D721Med (cell line): ENCODE data around the gene PCSK5.
"Not testable (repeated sequence)": the region's sequence is repeated elsewhere in the genome, so short reads cannot be mapped to it uniquely, and the experiment has no call there.

ENCODE experiments used
- DNase-seq: peaks from one replicate; pipeline ENCODE4 v3.0.0; 2011; ENCODE audit warnings: low spot score; ENCODE audit not compliant: insufficient read length
- FAIRE-seq: peaks from 2 replicates; lab custom pipeline; 2011; peaks lifted over from hg19 to GRCh38; lab: Jason Lieb, UNC
- CTCF ChIP-seq: IDR thresholded peaks from 2 replicates; pipeline ENCODE4 v1.5.1; 2012; ENCODE audit warnings: mild to moderate bottlenecking, control low read depth; ENCODE audit not compliant: insufficient read depth; ENCODE audit errors: missing control alignments

PCSK5 gene

GRCh38 chr9:76321195-76321828 lies 430.8 kb downstream of the PCSK5 start:
- no peak for TF ChIP-seq CTCF
- FAIRE-seq (no peak), DNase-seq (no peak)

GRCh38 chr9:76322810-76323209 lies 432.3 kb downstream of the PCSK5 start:
- DNase-seq (no peak), FAIRE-seq (no peak)
- no peak for TF ChIP-seq CTCF

- TF ChIP-seq CTCF: no peak
- no peak for DNase-seq
- FAIRE-seq: no peak
Measured at GRCh38 chr9:76323490-76323889, 433.0 kb downstream of the PCSK5 start.

DNA sequence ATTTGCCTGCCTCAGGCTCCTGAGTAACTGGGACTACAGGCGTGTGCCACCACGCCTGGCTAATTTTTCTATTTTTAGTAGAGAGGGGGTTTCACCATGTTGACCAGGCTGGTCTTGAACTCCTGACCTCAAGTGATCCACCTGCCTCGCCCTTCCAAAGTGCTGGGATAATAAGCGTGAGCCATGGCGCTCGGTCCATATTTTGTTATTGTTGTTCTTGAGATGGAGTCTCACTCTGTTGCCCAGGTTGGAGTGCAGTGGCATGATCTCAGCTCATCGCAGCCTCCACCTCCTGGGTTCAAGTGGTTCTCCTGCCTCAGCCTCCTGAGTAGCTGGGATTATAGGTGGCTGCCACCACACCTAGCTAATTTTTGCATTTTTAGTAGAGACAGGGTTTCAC lies 433.6 kb downstream of the PCSK5 start:
- not testable (repeated sequence) for DNase-seq, FAIRE-seq

DNA sequence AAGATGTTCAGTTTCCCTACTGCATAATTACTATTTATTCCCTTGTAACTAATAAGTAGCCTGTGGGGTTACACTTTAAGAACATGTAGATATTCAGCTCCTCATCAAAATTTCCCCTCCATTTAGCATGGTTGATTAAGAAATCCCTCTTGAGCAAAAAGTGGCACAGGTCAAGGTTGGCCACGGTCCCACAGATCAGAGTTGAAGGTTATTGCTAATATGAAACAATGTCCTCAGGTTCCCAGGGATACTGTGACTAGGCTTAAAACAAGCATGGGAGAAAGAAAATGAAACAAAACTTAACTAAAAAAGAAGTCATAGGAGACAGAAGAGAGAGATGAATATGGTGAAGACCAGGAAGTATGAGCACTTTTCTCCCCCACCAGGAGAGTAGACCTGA lies 439.6 kb downstream of the PCSK5 start:
- FAIRE-seq (no peak), DNase-seq (no peak)
- TF ChIP-seq CTCF: no peak

DNA sequence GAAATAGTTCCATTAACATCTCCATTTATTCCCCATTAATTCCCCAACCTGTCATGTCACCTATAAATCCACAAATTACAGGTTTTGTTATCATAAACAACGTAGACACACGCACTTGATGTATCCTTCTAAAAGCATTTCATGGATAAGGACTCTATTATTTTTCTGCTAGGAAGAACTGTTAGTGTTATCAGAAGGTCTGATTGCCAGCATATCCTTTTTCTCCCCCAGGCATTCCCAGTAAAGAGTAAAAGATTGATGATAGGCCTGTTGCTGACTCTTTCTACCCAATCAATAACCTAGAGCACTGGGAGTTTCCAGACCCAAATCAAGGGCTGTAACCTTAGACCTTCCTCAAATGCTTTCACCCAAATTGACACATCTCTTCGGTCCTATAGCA lies 442.9 kb downstream of the PCSK5 start:
- no peak for TF ChIP-seq CTCF
- FAIRE-seq: no peak
- DNase-seq: no peak

DNA sequence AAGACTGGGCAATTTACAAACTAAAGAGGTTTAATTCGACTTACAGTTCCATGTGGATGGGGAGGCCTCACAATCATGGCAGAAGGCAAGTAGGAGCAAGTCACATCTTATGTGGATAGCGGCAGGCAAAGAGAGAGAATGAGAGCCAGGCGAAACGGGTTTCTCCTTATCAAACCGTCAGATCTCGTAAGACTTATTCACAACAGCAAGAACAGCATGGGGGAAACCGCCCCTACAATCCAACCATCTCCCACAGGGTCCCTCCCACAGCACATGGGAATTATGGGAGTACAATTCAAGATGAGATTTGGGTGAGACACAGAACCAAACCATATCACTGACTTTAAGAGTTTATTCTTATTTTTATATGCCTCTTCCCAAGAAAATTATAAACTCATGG lies 443.5 kb downstream of the PCSK5 start:
- TF ChIP-seq CTCF: no peak
- no peak for DNase-seq
- no peak for FAIRE-seq

DNA sequence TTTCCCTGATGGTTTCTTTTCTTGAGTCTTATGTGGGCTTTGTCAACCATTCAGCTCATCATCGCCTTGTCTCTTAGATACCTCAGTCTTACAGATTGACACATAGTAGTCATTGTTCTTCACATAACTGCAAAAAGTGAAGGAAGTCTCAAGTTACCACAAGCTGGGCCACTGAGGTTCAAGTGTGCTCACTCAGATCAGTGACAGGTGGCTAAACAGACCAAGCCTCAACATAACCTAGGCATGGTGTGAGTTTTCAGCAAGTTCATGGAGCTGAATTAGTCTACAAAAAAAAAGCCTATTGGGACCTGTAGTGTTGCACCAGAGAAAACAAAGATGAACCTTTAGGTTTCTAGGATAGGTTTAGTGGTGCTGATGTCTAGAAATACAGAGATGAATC lies 445.6 kb downstream of the PCSK5 start:
- no peak for DNase-seq
- no peak for FAIRE-seq
- TF ChIP-seq CTCF: no peak
